GM12892 (cell line): ENCODE measurements around the gene CUBN.

ENCODE experiments used
- POLR2A ChIP-seq: IDR thresholded peaks from 2 replicates; pipeline ENCODE4 v1.6.1; 2011; ENCODE audit warnings: low read depth, low read length, control low read depth
- TAF1 ChIP-seq: IDR thresholded peaks from 2 replicates; pipeline ENCODE4 v1.6.1; 2011; ENCODE audit warnings: low read depth, mild to moderate bottlenecking, control low read depth, low read length, borderline replicate concordance

DNA sequence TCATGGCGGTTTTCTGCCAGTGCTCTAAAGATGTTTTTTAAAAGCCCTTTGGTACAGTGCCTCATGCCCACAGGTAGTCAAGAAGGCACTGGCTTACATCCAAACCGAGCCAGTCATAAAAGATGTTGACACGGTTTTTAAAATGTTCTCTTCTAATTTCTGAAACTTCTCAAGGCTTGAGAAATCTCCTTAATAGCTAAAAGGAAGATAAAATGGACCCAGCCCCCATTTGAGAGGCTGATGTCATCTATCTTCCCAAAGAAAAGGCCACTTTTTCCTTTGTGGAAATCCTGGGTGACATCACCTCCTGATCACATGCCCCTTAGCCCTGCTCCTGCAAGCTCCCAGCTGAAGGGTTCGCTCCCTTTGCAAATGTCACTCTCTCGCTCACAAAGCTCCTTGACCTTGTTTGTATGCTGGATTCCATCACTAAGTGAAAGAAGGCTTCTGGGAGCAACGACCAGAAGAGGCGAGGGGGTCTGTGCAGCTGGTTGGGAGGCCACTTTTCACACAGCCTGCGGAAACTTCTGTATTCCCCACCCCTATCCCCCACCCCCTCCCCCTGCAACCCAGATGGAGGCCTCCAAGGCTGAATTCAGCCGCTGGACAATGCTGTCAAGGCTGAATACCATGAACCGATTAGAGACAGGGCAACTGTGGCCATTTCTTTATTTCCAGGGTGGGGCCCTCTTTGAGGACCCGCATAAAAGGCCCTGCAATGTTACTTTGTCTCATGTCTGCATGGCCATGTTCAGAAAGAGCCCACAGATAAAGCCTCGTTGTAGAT, 122.8 kb downstream of the CUBN start:
- TF ChIP-seq POLR2A, result no peak
- TF ChIP-seq TAF1, result no peak
